SK-N-SH (cell line): Measurements from ENCODE around the gene MYO10.

Experiments used
- CHD2 ChIP-seq: fragments of 150-350 bp; IDR thresholded peaks from 2 replicates; pipeline ENCODE4 v1.6.1; 2018; ENCODE audit warnings: low read length; ENCODE audit not compliant: partially characterized antibody
- CTCF ChIP-seq: fragments of 200-600 bp; sonication (generic); IDR thresholded peaks from 2 replicates; pipeline ENCODE4 v1.6.1; 2017; ENCODE audit warnings: antibody characterized with exemption, mild to moderate bottlenecking, moderate library complexity
- GABPA ChIP-seq: IDR thresholded peaks from 2 replicates; pipeline ENCODE4 v1.4.0; 2012; ENCODE audit warnings: low read depth, mild to moderate bottlenecking
- RCOR1 ChIP-seq: fragments of 150-350 bp; IDR thresholded peaks from 2 replicates; pipeline ENCODE4 v1.6.1; 2017; ENCODE audit warnings: antibody characterized with exemption, low read length
- TAF1 ChIP-seq: IDR thresholded peaks from 2 replicates; pipeline ENCODE4 v1.6.1; 2012; ENCODE audit warnings: low read depth, mild to moderate bottlenecking, low read length, moderate library complexity, borderline replicate concordance
- USF2 ChIP-seq: fragments of 150-350 bp; IDR thresholded peaks from 2 replicates; pipeline ENCODE4 v1.6.1; 2017; ENCODE audit warnings: antibody characterized with exemption, low read length, low read depth, borderline replicate concordance

- no peak for TF ChIP-seq TAF1
- TF ChIP-seq CTCF: no peak
- TF ChIP-seq RCOR1: no peak
- no peak for TF ChIP-seq CHD2
- TF ChIP-seq GABPA: no peak
- no peak for TF ChIP-seq USF2
Observed at GRCh38 chr5:16980983-16981382, 44.9 kb upstream of the MYO10 start.
